HG02852 (cell line): ENCODE measurements around the gene SRRM4.
"Not testable (repeated sequence)": the region's sequence is repeated elsewhere in the genome, so short reads cannot be mapped to it uniquely, and the experiment has no call there.

ENCODE experiments used
- ATAC-seq: cut with Tn5 transposase; IDR thresholded peaks from one replicate; pipeline ENCODE4 v1.9.1; 2021; ENCODE audit warnings: mild to moderate bottlenecking, moderate library complexity; ENCODE audit not compliant: unreplicated experiment

The SRRM4 gene

DNA sequence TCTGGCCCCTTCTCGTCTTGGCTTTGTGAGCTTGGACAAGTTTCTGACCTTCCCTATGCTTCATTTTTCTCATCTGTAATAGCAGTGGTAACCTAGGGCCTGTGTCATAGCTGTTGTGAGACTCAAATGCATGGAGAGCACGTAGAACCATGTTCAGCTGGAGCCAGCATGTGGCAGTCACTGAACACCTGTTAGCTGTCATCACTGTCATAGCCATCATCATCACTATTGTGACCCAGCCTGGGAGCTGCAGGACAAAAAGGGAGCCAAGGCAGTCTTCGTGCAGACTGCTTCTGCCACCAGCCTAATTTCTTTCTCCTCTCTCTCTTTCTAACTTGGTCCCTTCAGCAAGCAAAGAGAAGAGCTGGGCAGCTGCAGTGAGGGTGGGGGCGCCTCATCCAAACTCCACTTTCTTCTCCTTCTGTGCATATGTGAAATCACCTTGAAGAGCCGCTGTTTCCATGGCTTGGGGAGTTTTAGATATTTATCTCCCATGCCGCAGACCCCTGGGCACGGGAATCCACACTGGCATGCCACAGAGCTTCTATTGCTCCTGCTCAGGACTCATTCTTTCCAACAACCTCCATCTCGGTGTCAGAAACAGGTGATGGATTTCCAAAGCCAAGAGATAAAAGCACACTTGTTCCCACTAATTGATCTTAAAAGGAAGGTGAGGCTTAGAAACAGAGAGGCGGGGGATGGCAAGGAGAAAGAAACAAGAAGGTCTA is 87.0 kb downstream of the SRRM4 start:
- ATAC-seq = no peak

GRCh38 chr12:119069147-119069642 is 87.9 kb downstream of the SRRM4 start:
- ATAC-seq = no peak

- no peak for ATAC-seq
These were observed 89.8 kb downstream of the SRRM4 start for GRCh38 chr12:119071176-119071575.

- ATAC-seq = no peak
These were observed 90.4 kb downstream of the SRRM4 start for GRCh38 chr12:119071638-119072231.

GRCh38 chr12:119072440-119072839 is 91.1 kb downstream of the SRRM4 start:
- no peak for ATAC-seq

GRCh38 chr12:119075222-119075787 is 94.0 kb downstream of the SRRM4 start:
- ATAC-seq = no peak

DNA sequence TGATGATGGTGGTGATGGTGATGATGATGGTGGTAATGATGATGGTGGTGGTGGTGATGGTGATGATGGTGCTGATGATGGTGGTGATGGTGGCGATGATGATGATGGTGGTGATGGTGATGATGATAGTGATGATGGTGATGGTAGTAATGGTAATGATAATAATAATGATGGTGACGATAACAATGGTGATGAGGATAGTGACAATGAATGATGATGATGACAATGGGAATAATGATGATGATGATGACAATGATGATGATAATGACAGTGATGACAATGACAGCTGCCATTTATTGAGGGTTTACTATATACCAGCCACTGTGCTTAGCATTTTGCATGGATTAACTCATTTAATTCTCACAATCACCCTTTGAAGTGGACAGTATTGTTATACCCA is 94.6 kb downstream of the SRRM4 start:
- no peak for ATAC-seq

GRCh38 chr12:119079530-119079929 is 98.2 kb downstream of the SRRM4 start:
- no peak for ATAC-seq

GRCh38 chr12:119082016-119082415 is 100.7 kb downstream of the SRRM4 start:
- ATAC-seq = no peak

- no peak for ATAC-seq
These were observed 101.2 kb downstream of the SRRM4 start for GRCh38 chr12:119082496-119082895.

DNA sequence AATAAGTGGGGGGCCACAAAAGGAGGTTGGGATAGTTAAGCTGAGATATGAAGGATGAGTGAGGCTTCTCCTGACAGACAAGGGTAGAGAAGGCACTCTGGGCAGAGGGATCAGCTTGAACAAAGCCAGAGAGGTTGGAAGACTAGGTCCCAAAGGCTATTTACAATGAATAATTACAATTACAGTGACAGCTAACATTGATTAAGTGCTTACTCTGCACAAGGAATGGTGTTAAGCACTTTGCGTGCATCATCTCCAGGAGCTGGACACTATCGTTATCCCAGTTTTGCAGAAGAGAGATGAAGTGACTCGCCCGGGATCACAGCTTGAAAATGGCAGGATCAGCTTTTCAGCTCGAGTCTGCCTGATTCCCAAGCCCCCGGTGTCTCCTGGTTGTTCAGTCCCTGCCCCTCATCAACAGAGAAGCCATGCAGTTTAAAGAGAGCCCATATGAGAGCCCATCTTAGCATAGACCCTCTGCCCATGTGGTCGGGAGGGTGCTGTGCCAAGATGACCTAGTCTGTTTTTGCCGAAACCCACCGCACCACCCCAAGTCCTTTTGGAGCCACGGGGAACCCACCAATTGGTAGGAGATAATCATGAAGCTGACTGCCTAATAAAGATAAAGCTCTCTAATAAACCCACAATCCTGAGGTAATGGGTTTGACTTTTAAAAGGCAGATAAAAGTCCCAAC is 107.5 kb downstream of the SRRM4 start:
- no peak for ATAC-seq

- ATAC-seq = no peak
These were observed 108.2 kb downstream of the SRRM4 start for GRCh38 chr12:119089380-119090013.

- no peak for ATAC-seq
These were observed 108.9 kb downstream of the SRRM4 start for GRCh38 chr12:119090276-119090675.

- no peak for ATAC-seq
These were observed 109.5 kb downstream of the SRRM4 start for GRCh38 chr12:119090865-119091264.

DNA sequence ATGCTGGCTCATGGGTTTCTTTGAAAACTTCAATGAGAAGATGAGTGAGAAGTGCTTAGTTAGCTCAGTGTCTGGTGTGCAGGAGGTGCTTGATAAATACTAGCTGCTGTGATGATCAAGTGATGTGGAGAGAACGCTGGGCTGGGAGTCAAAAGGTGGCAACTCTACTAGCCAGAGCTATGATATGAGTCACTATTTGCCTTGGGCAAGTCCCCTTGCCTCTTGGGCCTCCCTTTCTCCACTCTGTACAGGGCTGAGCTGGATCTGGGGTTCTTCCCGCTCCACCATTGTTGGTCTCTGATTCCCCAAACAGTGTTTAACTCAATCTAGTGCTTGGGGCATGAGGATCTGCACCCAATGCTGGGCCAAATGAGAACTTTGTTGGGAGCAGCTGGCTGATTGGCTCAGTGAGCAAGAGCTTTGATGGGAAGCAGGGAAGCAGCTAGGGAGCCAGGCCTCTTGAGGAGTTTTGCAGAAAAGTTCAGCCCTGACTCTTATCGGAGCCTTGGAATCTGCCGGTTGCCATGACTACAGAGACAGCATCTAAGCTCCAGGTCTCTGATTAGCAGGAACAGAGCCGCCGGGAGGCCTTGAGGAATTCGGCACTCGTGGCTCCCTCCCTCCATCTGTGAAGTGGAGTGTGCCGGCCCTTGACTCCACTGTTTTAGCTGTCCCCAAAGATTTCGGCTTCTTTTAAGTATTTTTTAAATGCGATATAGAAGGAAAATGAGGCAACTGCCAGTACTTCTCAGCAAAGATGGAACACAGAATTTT is 115.3 kb downstream of the SRRM4 start:
- no peak for ATAC-seq

DNA sequence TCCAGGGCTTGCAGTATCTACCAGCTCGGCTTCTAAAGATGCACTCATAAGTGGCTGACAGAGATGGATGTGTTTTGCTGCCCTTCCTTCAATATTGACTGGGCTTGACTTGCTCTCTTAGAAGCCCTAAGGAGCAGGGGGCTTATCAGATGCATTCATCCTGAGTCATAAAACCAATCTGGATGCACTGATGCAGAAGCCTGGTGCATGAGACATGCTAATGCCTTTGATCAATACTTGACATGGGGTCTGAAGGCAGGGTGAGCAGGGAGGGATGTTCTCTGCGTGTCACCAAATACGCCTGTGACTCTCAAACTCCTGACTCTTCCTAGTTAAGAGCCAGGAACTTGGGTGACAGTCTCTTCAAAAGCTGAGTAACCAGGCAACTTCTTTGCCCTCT is 119.6 kb downstream of the SRRM4 start:
- no peak for ATAC-seq

DNA sequence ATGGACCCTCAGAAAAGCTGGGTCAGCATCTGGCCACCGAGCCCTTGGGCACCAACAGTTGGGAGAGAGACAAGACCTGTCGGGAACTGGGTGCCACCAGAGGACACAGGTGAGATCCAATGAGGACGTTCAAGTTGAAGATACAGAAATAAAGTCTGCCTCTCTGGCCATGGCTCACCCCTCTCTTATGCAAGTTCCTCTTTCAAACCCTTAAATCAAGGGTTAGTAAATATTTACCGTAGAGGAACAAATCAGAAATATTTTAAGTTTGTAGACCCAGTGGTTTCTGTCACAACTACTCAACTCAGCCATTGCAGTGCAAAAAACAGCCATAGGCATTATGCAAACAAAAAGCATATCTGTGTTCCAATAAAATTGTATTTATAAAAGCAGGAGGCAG is 120.9 kb downstream of the SRRM4 start:
- ATAC-seq = no peak

DNA sequence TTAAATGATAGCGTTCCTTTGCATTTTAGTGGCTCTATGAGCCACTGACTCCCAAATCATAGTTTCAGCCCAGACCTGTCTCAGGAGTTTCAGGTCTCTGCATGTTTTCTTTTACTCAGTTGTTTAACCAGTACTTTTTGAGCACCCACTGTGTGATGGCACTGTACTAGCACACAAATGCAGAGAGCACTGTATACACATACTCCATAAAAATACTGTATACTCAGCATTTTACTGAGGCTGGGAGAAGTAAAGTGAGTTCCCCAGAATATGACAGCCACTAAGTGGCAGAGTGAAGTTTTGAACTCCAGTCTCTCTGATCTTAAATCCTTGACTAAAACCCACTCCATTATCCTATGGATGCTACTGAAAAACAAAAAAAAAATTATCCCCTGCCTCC is 121.4 kb downstream of the SRRM4 start:
- no peak for ATAC-seq

DNA sequence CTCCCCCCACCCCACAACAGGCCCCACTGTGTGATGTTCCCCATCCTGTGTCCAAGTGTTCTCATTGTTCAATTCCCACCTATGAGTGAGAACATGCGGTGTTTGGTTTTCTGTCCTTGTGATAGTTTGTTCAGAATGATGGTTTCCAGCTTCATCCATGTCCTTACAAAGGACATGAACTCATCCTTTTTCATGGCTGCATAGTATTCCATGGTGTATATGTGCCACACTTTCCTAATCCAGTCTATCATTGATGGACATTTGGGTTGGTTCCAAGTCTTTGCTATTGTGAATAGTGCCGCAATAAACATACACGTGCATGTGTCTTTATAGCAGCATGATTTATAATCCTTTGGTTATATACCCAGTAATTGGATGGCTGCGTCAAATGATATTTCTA is 123.6 kb downstream of the SRRM4 start:
- not testable (repeated sequence) for ATAC-seq

- ATAC-seq = no peak
These were observed 132.2 kb downstream of the SRRM4 start for GRCh38 chr12:119113496-119113986.
